SK-N-MC (cell line): Measurements from ENCODE around the gene INSC.

Source experiments
- EZH2 ChIP-seq: fragments of 200-600 bp; sonication (generic); IDR thresholded peaks from one replicate; pipeline ENCODE4 v1.6.1; 2017; ENCODE audit warnings: antibody characterized with exemption
- FOXP2 ChIP-seq: optimal IDR thresholded peaks from 2 replicates; pipeline ENCODE3; 2011; ENCODE audit warnings: mild to moderate bottlenecking, moderate library complexity; ENCODE audit not compliant: insufficient read depth; ENCODE audit errors: extremely low read length, control extremely low read depth
- POLR2AphosphoS5 ChIP-seq: IDR thresholded peaks from 2 replicates; pipeline ENCODE4 v1.6.1; 2012; ENCODE audit warnings: mild to moderate bottlenecking, low read depth, low read length, borderline replicate concordance

GRCh38 chr11:15157181-15157580 is 42.5 kb downstream of the INSC start:
- TF ChIP-seq EZH2 (no peak), POLR2AphosphoS5 (no peak), FOXP2 (no peak)
